HG03442 (cell line): ENCODE measurements around the gene ETS1.

Source experiments
- ATAC-seq: cut with Tn5 transposase; IDR thresholded peaks from one replicate; pipeline ENCODE4 v1.9.1; 2021; ENCODE audit warnings: mild to moderate bottlenecking, moderate library complexity; ENCODE audit not compliant: unreplicated experiment

ETS1 gene

GRCh38 chr11:128546916-128547315 is 40.4 kb downstream of the ETS1 start:
- ATAC-seq: no peak

- ATAC-seq: no peak
These were observed 42.8 kb downstream of the ETS1 start for GRCh38 chr11:128544471-128545051.

- ATAC-seq: no peak
These were observed 46.9 kb downstream of the ETS1 start for GRCh38 chr11:128540469-128540868.

GRCh38 chr11:128536506-128536905 is 50.9 kb downstream of the ETS1 start:
- no peak for ATAC-seq

- ATAC-seq: no peak
These were observed 51.6 kb downstream of the ETS1 start for GRCh38 chr11:128535468-128536457.

- ATAC-seq: no peak
These were observed 53.9 kb downstream of the ETS1 start for GRCh38 chr11:128533472-128533871.

- no peak for ATAC-seq
These were observed 54.7 kb downstream of the ETS1 start for GRCh38 chr11:128532572-128533091.

GRCh38 chr11:128532016-128532571 is 55.3 kb downstream of the ETS1 start:
- ATAC-seq: no peak

GRCh38 chr11:128531588-128531987 is 55.8 kb downstream of the ETS1 start:
- ATAC-seq: no peak

- no peak for ATAC-seq
These were observed 57.0 kb downstream of the ETS1 start for GRCh38 chr11:128530118-128531074.

GRCh38 chr11:128528294-128528693 is 59.1 kb downstream of the ETS1 start:
- ATAC-seq: no peak

- no peak for ATAC-seq
These were observed 60.3 kb downstream of the ETS1 start for GRCh38 chr11:128527046-128527445.

GRCh38 chr11:128525411-128526243 is 61.7 kb downstream of the ETS1 start:
- ATAC-seq: no peak

- no peak for ATAC-seq
These were observed 63.2 kb downstream of the ETS1 start for GRCh38 chr11:128524172-128524571.

GRCh38 chr11:128523641-128524040 is 63.7 kb downstream of the ETS1 start:
- ATAC-seq: no peak

- no peak for ATAC-seq
These were observed 64.3 kb downstream of the ETS1 start for GRCh38 chr11:128522943-128523518.

GRCh38 chr11:128522055-128522942 is 65.1 kb downstream of the ETS1 start:
- peak; percentile 84 for ATAC-seq

- ATAC-seq: no peak
These were observed 65.7 kb downstream of the ETS1 start for GRCh38 chr11:128521682-128522054.
